ENCODE results near the gene CTSS.
A peak's percentile ranks its signal among the peaks of the same experiment; 100 is the strongest.
"Not testable (repeated sequence)": the region's sequence is repeated elsewhere in the genome, so short reads cannot be mapped to it uniquely, and the experiment has no call there.

Gene CTSS

DNA sequence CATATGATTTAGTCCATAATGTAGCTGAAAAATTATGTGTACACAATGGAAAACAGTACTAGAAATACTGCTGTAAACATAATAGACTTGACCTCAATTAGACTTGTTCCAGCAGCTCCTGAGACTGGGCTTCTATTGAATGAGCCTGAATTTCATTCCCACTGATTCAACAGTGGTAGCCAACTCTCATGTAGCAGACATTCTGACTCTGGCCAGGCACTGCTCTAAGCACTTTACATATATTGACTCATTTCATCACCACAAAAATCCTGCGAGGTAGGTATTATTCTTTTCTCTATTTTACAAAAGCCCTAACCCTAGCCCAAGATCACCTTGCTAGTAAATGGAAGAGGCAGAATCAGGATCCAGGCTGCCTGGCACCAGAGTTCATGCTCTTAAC, 12.8 kb upstream of the CTSS start:
- Histone ChIP-seq H3K27me3 (ENCODE audit: control insufficient read depth, insufficient read depth, low read length) (no peaks in the 10 kb centered on the region), H2AFZ (no peak overlapping the region), H3K9ac (no peak overlapping the region), H3K27ac (no peak overlapping the region), H3K79me2 (no peaks in the 10 kb centered on the region), H3K4me2 (ENCODE audit: low read length) (no peak overlapping the region), H3K36me3 (ENCODE audit: control insufficient read depth, insufficient read depth, low read length) (no peaks in the 10 kb centered on the region), H3K4me3 (ENCODE audit: low read depth, low read length) (no peak overlapping the region), H3K9me3 (ENCODE audit: control insufficient read depth, low read length) (no peaks in the 10 kb centered on the region), H3K4me1 (no peaks in the 10 kb centered on the region)
- TF ChIP-seq, protein P1, sequence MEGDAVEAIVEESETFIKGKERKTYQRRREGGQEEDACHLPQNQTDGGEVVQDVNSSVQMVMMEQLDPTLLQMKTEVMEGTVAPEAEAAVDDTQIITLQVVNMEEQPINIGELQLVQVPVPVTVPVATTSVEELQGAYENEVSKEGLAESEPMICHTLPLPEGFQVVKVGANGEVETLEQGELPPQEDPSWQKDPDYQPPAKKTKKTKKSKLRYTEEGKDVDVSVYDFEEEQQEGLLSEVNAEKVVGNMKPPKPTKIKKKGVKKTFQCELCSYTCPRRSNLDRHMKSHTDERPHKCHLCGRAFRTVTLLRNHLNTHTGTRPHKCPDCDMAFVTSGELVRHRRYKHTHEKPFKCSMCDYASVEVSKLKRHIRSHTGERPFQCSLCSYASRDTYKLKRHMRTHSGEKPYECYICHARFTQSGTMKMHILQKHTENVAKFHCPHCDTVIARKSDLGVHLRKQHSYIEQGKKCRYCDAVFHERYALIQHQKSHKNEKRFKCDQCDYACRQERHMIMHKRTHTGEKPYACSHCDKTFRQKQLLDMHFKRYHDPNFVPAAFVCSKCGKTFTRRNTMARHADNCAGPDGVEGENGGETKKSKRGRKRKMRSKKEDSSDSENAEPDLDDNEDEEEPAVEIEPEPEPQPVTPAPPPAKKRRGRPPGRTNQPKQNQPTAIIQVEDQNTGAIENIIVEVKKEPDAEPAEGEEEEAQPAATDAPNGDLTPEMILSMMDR (IDR thresholded peaks at IDR 0.05), result no peak

DNA sequence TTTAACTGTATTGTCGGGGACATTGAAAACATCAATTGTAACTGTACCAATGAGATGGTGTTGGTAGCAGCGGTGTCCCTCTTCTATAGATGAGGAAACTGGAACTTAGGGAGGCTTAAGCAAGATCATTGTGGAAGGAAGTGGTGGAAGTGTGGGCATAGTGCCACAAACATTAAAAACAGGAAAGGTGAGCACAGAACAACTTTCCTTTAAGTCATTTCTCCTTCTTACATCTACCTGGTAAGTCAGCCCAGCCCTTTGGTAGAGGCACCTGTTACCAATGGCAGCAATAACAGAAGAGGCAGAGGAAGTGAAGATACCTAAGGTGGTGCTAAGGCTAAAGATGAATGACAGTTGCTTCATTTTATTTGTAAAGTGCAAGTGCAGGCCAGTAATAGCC, 12.0 kb upstream of the CTSS start:
- no peaks in the 10 kb centered on the region for H3K79me2 ChIP-seq
- H3K4me3 ChIP-seq (ENCODE audit: low read depth, low read length), result no peak overlapping the region
- TF ChIP-seq, protein P1 (IDR thresholded peaks at IDR 0.05), result no peak
- no peaks in the 10 kb centered on the region for H3K27me3 ChIP-seq (ENCODE audit: control insufficient read depth, insufficient read depth, low read length)
- H2AFZ ChIP-seq, result no peak overlapping the region
- H3K4me2 ChIP-seq (ENCODE audit: low read length), result no peak overlapping the region
- no peak overlapping the region for H3K27ac ChIP-seq
- H3K36me3 ChIP-seq (ENCODE audit: control insufficient read depth, insufficient read depth, low read length), result no peaks in the 10 kb centered on the region
- no peak overlapping the region for H3K9ac ChIP-seq
- no peaks in the 10 kb centered on the region for H3K4me1 ChIP-seq
- no peaks in the 10 kb centered on the region for H3K9me3 ChIP-seq (ENCODE audit: control insufficient read depth, low read length)

GRCh38 chr1:150775931-150776505, 10.4 kb upstream of the CTSS start:
- H3K9ac ChIP-seq, result not testable (repeated sequence)

GRCh38 chr1:150775276-150775675, 9.7 kb upstream of the CTSS start:
- Histone ChIP-seq H3K79me2 (no peaks in the 10 kb centered on the region), H3K4me1 (no peaks in the 10 kb centered on the region), H2AFZ (no peak overlapping the region), H3K27me3 (ENCODE audit: control insufficient read depth, insufficient read depth, low read length) (no peaks in the 10 kb centered on the region), H3K9me3 (ENCODE audit: control insufficient read depth, low read length) (no peaks in the 10 kb centered on the region), H3K36me3 (ENCODE audit: control insufficient read depth, insufficient read depth, low read length) (no peaks in the 10 kb centered on the region), H3K9ac (no peak overlapping the region), H3K27ac (no peak overlapping the region), H3K4me2 (ENCODE audit: low read length) (no peak overlapping the region), H3K4me3 (ENCODE audit: low read depth, low read length) (no peak overlapping the region)
- TF ChIP-seq, protein P1 (IDR thresholded peaks at IDR 0.05), result no peak

More at GRCh38 chr1:150775931-150776505, 10.4 kb upstream of the CTSS start:
- not testable (repeated sequence) for H2AFZ ChIP-seq; H3K36me3 ChIP-seq (ENCODE audit: control insufficient read depth, insufficient read depth, low read length); H3K9me3 ChIP-seq (ENCODE audit: control insufficient read depth, low read length); H3K27me3 ChIP-seq (ENCODE audit: control insufficient read depth, insufficient read depth, low read length); H3K79me2 ChIP-seq; H3K4me3 ChIP-seq (ENCODE audit: low read depth, low read length); H3K27ac ChIP-seq; H3K4me1 ChIP-seq; H3K4me2 ChIP-seq (ENCODE audit: low read length)

DNA sequence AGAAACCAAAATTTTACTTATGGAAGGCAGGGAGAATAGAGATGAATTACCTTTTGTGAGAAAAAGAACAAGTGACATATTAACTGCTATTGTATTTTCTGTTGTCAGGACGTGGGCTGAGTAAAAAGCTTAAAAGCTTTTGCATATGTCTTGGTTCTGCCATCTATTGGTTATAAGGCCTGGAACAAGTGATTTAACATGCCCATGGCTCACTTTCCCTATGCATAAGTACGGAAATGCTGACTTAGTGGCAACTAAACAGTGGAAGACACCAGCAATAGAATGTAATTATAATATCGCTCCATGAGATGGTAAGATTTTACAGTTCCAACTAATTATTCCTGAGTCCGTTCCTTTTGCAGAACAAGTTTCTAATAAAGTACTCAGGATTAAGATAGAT, 6.7 kb upstream of the CTSS start:
- no peak overlapping the region for H3K27ac ChIP-seq

DNA sequence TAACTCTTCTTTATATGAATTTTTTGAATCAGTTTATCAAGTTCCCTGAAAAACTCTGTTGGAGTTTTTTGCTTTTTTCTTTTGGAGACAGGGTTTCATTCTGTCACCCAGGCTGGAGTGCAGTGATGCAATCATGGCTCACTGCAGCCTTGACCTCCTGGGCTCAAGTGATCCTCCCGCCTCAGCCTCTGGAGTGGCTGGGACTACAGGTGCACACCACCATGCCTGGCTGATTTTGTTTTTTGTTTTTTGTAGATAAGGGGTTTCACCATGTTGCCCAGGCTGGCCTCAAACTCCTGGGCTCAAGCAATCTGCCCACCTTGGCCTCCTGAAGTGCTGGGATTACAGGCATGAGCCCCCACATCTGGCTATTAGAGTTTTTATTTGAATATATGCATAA, 2.1 kb upstream of the CTSS start:
- H3K4me1 ChIP-seq; H3K4me3 ChIP-seq (ENCODE audit: low read depth, low read length); H3K9ac ChIP-seq; H3K27ac ChIP-seq; H3K9me3 ChIP-seq (ENCODE audit: control insufficient read depth, low read length); H3K4me2 ChIP-seq (ENCODE audit: low read length); H2AFZ ChIP-seq; H3K79me2 ChIP-seq; H3K27me3 ChIP-seq (ENCODE audit: control insufficient read depth, insufficient read depth, low read length); H3K36me3 ChIP-seq (ENCODE audit: control insufficient read depth, insufficient read depth, low read length): not testable (repeated sequence)

More for the DNA sequence above, 6.7 kb upstream of the CTSS start:
- no peaks in the 10 kb centered on the region for H3K9me3 ChIP-seq (ENCODE audit: control insufficient read depth, low read length)
- no peaks in the 10 kb centered on the region for H3K36me3 ChIP-seq (ENCODE audit: control insufficient read depth, insufficient read depth, low read length)
- H3K4me2 ChIP-seq (ENCODE audit: low read length), result no peak overlapping the region
- no peak overlapping the region for H3K4me3 ChIP-seq (ENCODE audit: low read depth, low read length)
- no peaks in the 10 kb centered on the region for H3K4me1 ChIP-seq
- no peaks in the 10 kb centered on the region for H3K79me2 ChIP-seq
- TF ChIP-seq, protein P1 (IDR thresholded peaks at IDR 0.05), result no peak
- H3K9ac ChIP-seq, result no peak overlapping the region
- H3K27me3 ChIP-seq (ENCODE audit: control insufficient read depth, insufficient read depth, low read length), result no peaks in the 10 kb centered on the region
- H2AFZ ChIP-seq, result no peak overlapping the region

DNA sequence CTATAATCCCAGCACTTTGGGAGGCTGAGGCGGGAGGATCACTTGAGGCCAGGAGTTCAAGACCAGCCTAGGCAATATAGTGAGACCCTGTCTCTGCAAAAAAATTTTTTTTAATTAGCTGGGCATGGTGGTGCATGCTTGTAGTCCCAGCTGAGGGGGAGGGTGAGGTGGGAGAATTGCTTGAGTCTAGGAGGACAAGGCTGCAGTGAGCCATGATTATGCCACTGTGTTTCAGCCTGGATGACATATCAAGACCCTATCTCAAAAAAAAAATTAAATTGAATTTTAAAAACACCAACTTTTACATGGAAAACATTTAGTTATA, 361 bp upstream of the CTSS start:
- not testable (repeated sequence) for H3K9me3 ChIP-seq (ENCODE audit: control insufficient read depth, low read length); H3K9ac ChIP-seq; H3K4me3 ChIP-seq (ENCODE audit: low read depth, low read length); H3K4me2 ChIP-seq (ENCODE audit: low read length); H3K79me2 ChIP-seq; H3K27ac ChIP-seq; H3K36me3 ChIP-seq (ENCODE audit: control insufficient read depth, insufficient read depth, low read length); H3K27me3 ChIP-seq (ENCODE audit: control insufficient read depth, insufficient read depth, low read length); H3K4me1 ChIP-seq
- H2AFZ ChIP-seq, result peak overlapping the region; percentile 62

All from parathyroid adenoma (tissue), 2 donors.